HG03571 (cell line): ENCODE results near the gene SHISAL1.

Source experiments
- ATAC-seq: cut with Tn5 transposase; IDR thresholded peaks from one replicate; pipeline ENCODE4 v1.9.1; 2021; ENCODE audit not compliant: unreplicated experiment

The SHISAL1 gene

DNA sequence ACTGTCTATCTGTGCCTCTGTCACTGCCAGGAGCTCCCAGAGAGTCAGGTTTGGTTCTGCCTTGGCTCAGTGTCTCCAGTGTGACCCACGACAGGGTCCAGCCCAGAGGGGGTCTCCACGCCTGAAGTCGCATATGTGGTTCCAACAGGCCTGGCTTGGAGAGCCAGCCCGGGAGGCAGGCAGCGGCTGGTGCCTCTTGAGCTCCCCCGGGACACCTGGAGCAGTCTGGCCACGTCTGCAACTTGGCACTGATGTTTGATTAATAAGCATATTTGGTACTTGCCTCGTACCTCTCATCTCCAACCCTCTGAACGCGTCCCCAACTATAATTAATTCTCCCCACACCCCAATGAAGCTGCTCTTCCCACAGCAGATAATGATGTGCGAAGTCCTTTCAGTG, 31.7 kb upstream of the SHISAL1 start:
- no peak for ATAC-seq

DNA sequence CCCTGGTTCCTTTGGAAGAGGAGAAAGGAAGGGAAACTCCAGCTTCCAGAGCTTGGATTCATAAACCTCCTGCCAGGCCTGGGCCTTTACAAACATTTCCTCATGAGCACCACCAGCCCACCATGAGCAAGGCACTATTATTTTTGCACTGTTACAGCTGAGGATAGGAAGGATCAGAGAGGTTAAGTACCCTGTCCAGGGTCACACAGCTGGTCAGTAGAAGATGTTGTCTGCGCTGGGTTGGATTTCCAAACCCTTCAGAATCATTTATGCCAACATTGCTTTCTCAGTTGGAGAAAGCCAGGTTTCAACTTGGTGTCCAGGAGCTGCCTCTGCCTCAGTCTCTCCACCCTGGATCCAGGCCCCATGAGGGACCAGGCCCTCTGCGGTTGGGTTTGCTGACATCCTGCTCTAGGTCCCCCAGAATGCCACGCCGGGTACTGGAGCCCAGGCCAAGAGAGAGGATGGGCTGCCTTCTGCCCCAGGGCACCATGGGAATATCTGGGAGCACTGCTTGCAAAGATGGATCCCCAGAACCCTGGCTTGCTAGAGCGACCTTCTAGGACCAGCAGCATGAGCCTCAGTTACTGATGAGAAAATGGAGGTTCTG, 29.7 kb upstream of the SHISAL1 start:
- ATAC-seq = no peak

DNA sequence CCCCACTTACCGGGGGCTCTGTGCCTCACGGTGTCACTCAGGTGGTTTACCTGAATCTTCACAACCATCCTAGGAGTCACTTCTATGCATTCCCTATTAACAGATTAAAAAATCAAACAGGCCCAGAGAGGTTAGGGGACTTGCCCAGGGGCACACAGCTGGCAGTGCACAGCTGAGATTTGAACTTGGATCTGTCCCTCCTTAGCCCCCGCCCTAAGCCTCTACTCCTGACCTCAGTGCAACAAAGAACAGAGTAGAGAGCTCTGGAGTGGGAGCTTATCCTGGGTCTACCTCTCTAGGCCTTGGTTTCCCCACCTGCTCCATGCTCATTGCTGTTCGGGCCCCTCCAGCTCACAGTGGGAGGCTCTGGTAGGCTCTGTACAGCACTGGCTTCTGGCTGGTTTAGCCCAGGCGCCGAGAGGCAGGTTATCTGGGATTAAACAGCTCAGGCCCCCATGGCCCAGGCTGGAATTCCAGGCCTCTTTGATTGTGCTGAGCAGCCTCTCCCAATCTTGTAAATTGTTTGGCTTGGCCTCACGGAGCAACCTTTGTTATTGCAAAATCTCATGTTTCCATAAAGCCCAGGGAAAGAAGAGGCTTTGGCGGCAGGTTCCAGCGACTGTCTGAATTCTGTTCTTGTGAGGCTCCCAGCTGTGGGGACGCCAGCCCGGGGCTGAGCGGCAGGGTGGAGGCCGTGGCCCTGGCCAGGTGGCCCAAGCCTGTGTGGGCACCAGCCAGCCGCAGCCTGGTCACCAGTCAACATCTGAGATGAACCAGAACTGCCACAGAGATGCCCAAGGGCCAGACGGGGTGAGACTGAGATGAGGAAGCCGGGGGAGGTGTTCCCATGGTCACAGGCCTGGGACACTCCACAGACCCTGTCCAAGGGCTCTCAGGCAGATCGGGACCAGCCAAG, 28.9 kb upstream of the SHISAL1 start:
- ATAC-seq = no peak

DNA sequence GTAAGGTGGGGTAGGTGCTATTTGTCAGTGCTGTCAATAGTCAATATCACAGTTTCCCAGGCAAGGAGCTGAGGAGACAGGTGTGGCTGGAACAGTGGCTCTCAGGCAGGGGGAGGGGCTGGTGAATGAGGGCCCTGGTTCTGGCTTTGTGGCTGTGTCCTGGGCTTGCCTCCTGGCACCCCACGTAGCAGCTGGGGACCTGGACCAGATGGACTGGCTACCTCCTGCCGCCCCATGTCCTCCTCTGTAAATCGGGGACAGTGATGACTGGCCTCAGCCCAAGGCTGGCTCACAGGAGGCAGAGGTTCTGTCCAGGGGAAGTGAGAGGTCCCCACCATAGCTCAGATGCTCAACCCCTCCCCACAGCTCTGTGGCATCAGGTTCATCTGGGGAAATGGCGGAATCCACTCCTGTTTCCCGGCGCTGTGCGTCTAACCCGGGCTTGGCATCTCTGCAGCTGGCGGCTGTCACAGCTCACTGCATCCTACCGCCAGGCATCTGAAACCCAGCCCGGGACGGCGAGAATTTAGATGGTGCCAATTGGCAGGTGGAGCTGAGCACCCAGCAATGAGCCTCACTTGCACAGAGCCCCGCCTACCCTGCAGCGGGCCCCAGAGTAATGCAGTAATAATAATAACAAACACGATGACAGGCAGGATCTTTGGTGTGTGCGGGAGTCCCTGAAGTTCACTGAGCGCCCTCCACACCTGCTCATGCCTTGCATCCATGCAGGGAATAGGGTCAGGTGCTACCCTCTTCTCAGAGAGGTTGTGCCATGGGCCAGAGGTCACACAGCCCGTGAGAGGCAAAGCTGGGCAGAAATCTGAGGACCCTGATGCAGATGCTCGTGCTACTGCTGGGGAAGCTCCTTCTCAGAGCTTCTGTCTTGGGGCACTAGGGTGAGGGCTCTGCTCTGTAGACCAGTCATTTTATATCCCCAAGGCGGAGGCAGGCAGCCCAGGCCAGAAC, 27.8 kb upstream of the SHISAL1 start:
- no peak for ATAC-seq

DNA sequence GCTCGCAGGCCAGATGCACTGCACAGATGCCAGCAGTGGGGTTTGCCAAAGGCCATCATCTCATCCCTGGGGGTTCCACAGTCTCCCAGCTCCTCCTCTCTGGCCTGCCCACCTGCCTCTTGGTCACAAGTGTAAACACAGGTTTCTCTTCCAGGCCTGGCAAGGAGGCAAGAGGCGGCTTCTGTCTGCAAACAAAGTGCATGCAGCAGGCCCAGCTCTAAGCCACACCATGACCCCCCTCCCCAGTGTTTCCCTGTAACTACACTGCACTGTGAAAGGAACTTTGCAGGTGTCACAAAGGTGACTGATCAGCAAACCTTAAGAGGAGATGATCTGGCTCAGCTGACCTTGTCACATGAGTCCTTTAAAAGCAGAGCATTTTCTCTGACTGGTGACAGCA, 26.2 kb upstream of the SHISAL1 start:
- ATAC-seq = no peak

DNA sequence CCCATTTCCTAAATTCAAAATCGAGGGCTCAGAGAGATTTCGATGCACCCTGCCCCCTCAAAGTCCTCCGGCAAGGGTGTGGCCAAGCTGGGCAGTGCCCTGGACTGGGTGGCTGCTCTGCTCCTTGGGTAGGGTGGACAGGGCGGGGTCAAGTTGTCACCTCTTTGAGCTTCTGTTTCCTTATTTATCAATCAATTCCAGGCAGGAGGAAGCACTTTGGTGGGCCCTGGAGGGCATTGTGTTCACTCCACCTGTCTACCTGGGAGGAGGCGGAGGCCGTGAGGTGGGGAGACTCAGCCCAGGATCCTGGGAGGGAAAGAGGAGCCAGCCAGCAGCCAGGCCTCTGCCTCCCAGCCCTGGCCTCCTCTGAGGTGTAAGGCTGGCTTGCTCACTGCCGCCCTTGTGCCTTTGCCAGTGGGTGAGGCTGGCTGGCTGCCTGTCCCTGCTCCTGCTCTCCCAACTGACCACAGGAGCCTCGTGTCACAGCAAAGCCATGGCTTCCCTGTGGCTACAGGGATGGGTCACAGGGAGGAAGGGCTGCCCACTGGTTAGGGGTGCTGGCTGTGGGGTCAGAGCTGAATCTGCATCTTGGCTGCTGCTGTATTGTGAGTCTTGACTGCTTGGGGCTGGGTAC, 25.5 kb upstream of the SHISAL1 start:
- no peak for ATAC-seq

DNA sequence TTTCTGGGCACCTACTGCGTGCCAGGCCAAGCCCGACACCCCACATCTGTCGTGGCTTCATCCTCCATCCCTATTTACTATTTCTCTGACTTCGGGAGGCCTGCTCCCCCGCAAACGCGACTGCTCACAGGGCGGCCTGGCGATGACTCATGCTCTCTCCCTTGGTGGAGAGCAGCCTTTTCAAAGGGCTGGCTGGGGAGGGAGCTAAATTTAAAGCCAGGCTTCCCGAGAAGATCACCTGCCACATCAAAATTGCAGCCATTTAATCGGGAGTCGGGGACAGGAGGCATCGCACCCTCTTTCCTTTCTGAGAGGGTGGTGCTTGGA, 24.9 kb upstream of the SHISAL1 start:
- no peak for ATAC-seq

DNA sequence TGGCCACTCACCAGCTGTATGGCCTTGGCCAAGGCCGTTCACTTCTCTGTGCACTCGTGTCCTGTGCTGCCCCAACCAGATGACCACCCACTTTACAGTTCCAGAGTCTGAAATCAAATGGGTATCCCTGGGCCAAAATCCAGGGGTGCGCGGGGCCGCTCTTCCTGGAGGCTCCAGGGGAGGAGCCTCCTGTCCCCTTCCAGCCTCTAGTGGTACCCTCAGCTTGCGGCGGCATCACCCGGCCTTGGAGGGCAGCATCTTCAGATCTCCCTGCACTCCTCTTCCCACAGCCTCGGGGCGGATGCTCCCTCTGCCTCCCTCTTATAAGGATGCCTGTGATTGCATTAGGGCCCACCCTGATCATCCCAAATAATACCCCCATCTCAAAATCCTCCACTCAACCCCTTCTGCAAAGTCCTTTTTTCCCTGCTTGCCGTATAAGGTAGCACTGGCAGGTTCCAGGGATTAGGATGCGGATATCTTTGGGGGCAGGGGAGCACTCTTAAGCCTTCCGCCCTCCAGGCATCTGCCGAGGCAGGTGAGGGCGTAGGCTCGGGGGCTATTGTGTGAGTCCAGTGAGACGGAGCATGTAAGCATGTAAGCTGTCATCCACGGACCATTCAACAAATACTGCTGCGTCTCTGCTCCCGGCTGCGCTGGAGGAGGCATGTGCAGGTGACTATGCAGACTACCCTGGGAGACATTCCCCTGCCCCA, 24.4 kb upstream of the SHISAL1 start:
- no peak for ATAC-seq

DNA sequence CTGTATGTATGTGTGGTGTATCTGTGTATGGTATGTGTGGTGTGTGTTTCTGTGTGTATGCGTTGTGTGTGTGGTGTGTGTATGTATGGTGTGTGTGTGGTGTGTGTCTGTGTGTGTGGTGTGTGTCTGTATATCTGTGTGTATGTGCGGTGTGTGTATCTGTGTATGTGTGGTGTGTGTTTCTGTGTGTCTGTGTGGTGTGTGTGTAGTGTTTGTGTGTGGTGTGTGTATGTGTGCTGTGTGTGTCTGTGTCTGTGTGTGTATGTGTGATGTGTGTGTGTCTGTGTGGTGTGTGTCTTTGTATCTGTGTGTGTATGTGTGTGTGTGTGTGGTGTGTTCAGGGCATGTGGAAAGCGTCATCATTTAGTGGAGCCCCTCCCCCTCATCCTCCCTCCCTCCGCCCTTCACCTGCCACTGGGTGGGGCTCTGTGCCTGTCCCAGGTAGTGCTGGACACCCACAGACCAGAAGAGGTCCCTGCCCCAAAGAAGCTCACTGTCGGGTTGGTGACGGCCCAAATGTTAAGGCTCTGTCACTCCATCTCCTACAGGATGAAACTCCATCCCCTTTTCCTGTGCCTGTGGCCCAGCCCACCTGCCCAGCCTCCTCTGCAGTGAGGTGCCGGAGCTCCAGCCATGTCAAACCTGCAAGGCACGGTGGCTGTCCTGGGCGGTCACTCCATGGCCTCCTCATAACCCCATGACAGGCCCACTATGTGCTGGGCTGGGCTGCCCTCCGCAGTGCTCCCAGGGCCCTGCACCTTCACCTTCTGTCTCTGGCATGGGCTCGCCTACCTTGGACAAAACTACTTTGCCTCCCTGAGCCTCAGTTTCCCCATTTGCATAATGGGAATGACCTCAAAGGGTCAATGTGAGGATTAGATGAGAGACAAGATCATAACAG, 23.4 kb upstream of the SHISAL1 start:
- no peak for ATAC-seq

DNA sequence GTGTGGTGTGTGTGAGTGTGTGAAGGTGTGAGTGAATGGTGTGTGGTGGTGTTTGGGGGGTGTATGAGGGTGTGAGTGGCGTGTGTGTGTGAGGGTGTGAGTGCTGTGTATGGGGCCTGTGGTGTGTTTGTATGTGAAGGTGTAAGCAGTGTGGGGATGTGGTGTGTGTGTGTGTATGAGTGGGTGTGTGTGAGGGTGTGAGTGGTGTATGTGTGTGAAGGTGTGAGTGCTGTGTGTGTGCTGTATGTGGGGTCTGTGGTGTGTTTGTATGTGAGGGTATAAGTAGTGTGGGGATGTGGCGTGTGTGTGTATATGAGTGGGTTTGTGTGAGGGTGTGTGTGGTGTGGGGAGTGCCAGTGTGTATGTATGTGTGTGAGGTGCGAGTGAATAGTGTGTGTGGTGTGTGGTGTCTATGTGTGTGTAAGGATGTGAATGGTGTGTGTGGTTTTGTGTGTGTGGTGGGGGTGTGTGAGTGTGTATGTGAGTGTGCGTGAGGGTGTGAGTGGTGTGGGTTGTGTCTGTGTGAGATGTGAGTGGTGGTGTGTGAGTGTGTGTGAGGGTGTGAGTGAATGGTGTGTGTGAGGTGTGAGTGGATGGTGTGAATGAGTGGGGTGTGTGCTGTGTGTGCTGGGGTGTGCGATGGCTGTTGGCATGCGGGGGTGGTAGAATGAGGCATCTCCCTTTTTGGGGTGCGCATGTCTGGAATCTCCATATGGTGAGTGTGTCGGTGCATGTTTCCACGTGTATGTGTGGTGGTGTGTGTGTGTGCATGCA, 22.5 kb upstream of the SHISAL1 start:
- no peak for ATAC-seq

DNA sequence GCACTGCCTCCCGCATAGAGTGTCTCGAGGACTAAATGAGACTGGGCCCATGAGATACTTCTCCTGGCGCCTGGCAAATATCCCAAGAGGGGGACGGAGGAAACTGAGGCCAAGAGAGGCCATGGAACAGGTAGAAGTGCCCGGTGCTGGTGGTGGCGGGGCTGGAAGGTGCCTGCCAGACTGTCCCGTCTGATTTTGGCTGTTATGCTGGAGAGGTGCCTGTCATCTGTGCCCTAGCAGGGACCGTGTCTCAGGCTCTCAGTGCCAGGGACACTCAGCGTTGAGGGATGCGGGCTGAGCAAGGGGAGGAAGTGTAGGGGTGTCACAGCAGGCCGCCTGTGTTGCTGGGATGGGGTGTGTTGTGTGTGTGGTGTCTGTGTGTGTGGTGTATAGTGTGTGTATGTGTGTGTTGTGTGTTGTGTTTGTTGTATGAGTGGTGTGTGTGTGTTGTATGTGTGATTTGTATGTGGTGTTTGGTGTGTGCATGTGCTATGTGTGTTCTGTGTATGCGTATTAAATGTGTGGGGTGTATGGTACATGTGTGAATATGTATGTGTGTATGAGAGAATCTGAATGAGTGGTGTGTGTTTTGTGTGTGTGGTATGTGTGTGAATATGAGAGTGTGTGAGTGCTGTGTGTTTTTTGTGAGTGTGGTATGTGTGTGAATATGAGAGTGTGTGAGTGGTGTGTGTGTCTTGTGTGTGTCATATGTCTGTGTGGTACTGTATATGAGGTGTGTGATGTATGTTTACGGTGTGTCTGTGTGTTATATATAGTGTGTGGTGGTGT, 21.3 kb upstream of the SHISAL1 start:
- ATAC-seq = no peak

DNA sequence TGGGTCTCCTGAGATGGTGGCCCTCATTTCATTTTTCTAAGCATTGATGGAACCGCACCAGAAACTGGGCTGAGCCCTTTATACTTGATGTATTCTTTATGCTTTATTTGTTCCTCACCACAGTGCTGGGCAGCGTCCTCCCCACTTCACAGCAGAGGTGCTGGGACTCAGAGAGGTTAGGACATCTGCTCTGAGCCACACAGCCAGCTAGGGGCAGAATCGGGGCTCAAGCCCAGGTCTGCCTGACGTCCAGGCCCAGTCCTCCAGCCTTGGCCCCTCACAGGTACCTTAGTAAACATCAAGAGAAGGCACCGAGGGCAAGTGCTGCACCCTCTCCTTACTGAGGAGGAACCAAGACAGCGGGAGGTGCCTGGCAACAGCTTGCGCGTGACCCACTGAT, 20.2 kb upstream of the SHISAL1 start:
- ATAC-seq = no peak

DNA sequence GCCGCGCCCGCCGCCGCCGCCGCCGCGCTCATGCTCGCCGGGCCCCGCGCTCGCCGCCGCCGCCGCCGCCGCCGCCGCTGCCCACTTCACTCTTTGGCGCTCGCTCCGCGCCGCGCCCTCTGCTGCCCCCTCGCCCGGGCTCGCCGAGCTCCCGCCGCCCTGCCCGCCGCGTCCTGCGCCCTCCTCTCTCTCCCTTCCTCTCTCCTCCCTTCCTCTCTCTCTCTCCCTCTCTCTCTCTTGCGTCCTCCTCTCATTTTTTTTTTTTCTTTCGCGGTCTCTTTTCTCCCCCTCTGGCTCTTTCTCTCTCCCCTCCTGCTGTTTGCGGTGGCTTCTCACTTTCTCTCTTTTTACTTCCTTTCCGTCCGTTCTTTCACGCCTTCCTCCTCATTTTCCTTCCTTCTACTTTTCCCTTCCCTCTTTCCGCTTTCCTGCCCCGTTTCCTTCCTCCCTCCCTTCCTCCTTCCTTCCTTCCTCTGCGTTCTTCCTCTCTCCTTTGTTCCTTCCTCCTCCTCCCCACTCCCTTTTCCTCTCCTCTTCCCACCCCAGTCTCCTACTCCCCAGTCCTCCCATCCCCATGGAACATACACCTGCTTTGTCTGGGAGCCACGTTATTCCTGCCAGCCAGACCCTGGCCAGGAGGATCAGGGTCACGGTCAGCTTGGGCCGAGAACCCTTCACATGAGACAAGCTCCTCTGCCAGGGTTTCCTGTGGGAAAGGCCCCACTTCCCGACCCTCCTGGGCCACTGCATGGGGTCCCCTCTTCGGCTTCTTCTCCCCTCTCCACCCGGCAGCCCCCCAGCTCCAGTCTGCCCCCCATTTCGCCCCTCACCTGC, 19.3 kb upstream of the SHISAL1 start:
- no peak for ATAC-seq

DNA sequence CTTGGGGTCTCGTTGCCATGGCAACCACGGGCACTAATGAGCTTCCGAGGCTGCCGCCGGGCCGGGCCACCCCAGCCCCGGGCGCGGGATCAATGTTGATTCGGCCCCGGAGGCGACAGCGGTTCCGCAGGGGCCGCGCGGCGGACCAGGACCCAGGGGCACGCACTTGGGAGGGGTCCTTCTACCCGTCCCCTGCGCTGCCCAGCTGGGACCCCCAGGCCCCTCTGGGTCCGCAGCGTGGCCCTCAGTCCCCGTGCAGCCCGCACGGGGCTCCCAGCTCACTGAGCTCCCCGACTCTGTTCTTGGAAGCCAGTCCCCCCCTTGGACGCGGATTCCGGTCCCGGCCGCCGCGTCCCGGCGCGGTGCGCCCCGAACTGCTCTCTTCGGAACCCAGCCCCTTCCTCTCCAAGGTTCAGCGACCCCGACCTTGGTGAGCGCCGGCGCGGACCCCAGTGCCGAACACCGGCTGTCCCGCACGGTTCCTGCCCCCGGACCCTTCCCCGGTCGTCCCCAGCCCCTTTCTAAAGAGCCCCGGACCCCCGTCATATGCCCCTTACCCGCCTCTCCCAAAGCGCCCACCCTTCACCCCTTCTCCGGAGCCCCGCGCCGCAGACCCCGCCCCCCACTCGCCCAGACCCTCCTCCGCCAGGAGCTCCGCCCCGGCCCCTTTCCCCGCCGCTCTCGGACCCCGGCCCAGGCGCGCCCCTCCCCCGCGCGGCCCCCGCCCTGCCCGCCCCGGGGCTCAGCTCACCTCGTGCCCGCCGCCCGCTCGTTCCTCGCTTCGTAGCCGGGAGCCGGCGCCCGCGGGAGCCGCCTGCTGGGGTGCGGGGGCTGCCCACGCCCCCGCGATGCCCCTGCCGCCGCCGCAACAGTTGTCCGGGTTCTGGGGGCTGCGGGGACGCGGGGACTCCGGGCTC, 18.3 kb upstream of the SHISAL1 start:
- ATAC-seq = no peak

DNA sequence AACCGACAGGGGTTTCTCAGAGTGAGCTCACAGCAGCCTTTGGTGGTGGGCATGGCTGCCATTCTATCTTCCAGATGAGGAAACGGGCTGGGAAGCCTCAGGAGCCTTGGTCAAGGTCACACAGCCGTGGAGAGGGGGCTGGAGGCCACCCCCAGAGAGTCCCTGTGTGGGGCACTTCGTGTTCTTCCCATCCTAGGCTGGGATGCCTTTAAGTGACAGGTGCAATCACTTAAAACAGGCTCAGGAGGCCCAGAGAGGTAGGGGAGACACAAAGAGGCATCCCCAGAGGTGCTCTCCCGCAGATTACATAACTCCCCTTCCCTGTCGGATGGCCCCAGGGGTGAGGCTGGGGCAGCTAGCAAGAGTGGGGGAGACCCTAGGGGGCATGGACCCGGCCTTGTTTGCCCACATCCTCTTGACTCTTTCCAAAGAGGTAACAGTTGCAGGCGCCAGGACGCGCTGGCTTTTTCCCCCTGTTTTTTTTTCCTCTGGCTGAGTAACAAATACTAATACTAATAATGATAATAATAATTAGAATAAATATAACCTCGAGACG, 17.5 kb upstream of the SHISAL1 start:
- ATAC-seq = no peak
